ENCODE measurements around the gene INTS2. TPM values are rescaled to one million over a fixed set of nuclear protein-coding genes. Genes with fewer than 3 reads are reported as not detected.
"Not testable (repeated sequence)": the region's sequence is repeated elsewhere in the genome, so short reads cannot be mapped to it uniquely, and the experiment has no call there.

Gene INTS2
- polyA plus RNA-seq, 1 donor from 2014 or later, result 23.7 TPM

DNA sequence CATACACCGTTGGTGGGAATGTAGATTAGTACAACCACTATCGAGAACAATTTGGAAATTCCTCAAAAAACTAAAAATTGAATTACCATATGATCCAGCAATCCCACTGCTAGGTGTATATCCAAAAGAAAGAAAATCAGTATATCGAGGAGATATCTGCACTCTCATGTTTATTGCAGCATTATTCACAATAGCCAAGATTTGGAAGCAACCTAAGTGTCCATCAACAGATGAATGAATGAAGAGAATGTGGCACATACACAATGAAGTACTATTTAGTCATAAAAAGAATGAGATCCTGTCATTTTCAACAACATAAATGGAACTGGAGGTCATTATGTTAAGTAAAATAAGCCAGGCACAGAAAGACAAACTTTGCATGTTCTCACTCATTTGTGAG lies 108.5 kb downstream of the INTS2 start:
- not testable (repeated sequence) for H3K4me2 ChIP-seq (ENCODE audit: low read length); H2AFZ ChIP-seq (ENCODE audit: low read depth, low read length); H3K9me3 ChIP-seq (ENCODE audit: low read length); H3K36me3 ChIP-seq (ENCODE audit: insufficient read depth, low read length); H3K9ac ChIP-seq (ENCODE audit: low read length); H3K4me3 ChIP-seq (ENCODE audit: low read length); H3K9me2 ChIP-seq (ENCODE audit: insufficient read depth, low read length); H3K27me3 ChIP-seq (ENCODE audit: insufficient read depth, low read depth, low read length); H3F3A ChIP-seq (ENCODE audit: insufficient read depth, low read length, poor library complexity, severe bottlenecking); H3K79me2 ChIP-seq (replicated peaks; ENCODE audit: insufficient read depth, low read length); H4K20me1 ChIP-seq (ENCODE audit: insufficient read depth); H3K27ac ChIP-seq (ENCODE audit: low read length)

DNA sequence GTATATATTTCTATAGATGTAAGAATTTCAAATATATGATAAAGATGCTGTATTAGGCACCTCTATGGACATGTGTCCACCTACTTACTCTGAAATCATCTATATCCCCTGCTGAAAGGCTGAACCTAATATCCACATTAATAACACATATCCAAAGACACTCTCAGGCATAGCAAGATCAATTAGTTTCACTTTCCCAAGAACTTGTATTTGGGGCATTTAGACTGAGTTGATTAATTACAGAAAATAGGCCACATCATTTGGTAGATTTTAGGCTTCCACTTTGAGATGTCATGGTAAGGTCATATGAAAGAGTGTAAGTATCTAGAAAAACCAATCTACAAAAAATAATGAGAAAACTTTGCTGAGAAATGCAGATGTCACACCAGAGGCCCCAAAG lies 109.6 kb downstream of the INTS2 start:
- TF ChIP-seq MXI1 (conservative IDR thresholded peaks at IDR 0.05; ENCODE audit: poor library complexity, severe bottlenecking) (no peak), EP300 (conservative IDR thresholded peaks at IDR 0.05; ENCODE audit: poor library complexity, severe bottlenecking) (no peak), TAF1 (IDR thresholded peaks at IDR 0.05; ENCODE audit: low read depth) (no peak), RAD21 (conservative IDR thresholded peaks at IDR 0.05) (no peak), SMC3 (conservative IDR thresholded peaks at IDR 0.05; ENCODE audit: poor library complexity) (no peak), EZH2 (IDR thresholded peaks at IDR 0.05; ENCODE audit: borderline replicate concordance, insufficient read depth, low read length, poor library complexity, severe bottlenecking) (no peak), POLR2AphosphoS5 (IDR thresholded peaks at IDR 0.05) (no peak)
- TF ChIP-seq, protein P1, sequence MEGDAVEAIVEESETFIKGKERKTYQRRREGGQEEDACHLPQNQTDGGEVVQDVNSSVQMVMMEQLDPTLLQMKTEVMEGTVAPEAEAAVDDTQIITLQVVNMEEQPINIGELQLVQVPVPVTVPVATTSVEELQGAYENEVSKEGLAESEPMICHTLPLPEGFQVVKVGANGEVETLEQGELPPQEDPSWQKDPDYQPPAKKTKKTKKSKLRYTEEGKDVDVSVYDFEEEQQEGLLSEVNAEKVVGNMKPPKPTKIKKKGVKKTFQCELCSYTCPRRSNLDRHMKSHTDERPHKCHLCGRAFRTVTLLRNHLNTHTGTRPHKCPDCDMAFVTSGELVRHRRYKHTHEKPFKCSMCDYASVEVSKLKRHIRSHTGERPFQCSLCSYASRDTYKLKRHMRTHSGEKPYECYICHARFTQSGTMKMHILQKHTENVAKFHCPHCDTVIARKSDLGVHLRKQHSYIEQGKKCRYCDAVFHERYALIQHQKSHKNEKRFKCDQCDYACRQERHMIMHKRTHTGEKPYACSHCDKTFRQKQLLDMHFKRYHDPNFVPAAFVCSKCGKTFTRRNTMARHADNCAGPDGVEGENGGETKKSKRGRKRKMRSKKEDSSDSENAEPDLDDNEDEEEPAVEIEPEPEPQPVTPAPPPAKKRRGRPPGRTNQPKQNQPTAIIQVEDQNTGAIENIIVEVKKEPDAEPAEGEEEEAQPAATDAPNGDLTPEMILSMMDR (IDR thresholded peaks at IDR 0.05; ENCODE audit: poor library complexity, severe bottlenecking), result no peak
- TF ChIP-seq, protein P2, sequence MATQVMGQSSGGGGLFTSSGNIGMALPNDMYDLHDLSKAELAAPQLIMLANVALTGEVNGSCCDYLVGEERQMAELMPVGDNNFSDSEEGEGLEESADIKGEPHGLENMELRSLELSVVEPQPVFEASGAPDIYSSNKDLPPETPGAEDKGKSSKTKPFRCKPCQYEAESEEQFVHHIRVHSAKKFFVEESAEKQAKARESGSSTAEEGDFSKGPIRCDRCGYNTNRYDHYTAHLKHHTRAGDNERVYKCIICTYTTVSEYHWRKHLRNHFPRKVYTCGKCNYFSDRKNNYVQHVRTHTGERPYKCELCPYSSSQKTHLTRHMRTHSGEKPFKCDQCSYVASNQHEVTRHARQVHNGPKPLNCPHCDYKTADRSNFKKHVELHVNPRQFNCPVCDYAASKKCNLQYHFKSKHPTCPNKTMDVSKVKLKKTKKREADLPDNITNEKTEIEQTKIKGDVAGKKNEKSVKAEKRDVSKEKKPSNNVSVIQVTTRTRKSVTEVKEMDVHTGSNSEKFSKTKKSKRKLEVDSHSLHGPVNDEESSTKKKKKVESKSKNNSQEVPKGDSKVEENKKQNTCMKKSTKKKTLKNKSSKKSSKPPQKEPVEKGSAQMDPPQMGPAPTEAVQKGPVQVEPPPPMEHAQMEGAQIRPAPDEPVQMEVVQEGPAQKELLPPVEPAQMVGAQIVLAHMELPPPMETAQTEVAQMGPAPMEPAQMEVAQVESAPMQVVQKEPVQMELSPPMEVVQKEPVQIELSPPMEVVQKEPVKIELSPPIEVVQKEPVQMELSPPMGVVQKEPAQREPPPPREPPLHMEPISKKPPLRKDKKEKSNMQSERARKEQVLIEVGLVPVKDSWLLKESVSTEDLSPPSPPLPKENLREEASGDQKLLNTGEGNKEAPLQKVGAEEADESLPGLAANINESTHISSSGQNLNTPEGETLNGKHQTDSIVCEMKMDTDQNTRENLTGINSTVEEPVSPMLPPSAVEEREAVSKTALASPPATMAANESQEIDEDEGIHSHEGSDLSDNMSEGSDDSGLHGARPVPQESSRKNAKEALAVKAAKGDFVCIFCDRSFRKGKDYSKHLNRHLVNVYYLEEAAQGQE (IDR thresholded peaks at IDR 0.05; ENCODE audit: borderline replicate concordance), result no peak
- Histone ChIP-seq H3K4me3 (ENCODE audit: low read length) (no peak overlapping the region), H3F3A (ENCODE audit: insufficient read depth, low read length, poor library complexity, severe bottlenecking) (no peaks in the 10 kb centered on the region), H3K79me2 (replicated peaks; ENCODE audit: insufficient read depth, low read length) (no peaks in the 10 kb centered on the region), H3K36me3 (ENCODE audit: insufficient read depth, low read length) (no peaks in the 10 kb centered on the region), H2AFZ (ENCODE audit: low read depth, low read length) (no peak overlapping the region), H3K9me2 (ENCODE audit: insufficient read depth, low read length) (no peaks in the 10 kb centered on the region), H4K20me1 (ENCODE audit: insufficient read depth) (no peaks in the 10 kb centered on the region), H3K27ac (ENCODE audit: low read length) (no peak overlapping the region), H3K4me2 (ENCODE audit: low read length) (no peak overlapping the region), H3K9me3 (ENCODE audit: low read length) (no peaks in the 10 kb centered on the region), H3K27me3 (ENCODE audit: insufficient read depth, low read depth, low read length) (no peaks in the 10 kb centered on the region), H3K9ac (ENCODE audit: low read length) (no peak overlapping the region)

DNA sequence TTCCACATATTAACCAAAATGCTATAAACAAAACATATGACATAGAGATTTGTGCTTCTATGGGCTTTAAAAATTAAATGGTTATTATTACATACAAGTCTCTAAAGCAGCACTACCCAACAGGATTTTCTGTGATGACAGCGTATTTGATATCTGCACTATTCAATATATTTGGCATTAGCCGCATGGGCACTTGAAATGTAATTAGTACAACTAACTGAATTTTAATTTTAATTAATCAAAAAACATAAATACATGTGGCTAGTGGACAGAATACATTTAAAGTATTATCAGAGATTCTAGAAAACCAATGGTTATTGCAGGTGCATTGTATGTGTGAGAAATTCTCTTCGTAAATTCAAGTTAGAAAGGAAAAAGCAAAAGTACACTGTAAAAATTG lies 110.3 kb downstream of the INTS2 start:
- TF ChIP-seq, protein P1 (IDR thresholded peaks at IDR 0.05; ENCODE audit: poor library complexity, severe bottlenecking), result no peak
- TF ChIP-seq TAF1 (IDR thresholded peaks at IDR 0.05; ENCODE audit: low read depth) (no peak), SMC3 (conservative IDR thresholded peaks at IDR 0.05; ENCODE audit: poor library complexity) (no peak), EZH2 (IDR thresholded peaks at IDR 0.05; ENCODE audit: borderline replicate concordance, insufficient read depth, low read length, poor library complexity, severe bottlenecking) (no peak)
- TF ChIP-seq, protein P2 (IDR thresholded peaks at IDR 0.05; ENCODE audit: borderline replicate concordance), result no peak
- H3K9me2 ChIP-seq (ENCODE audit: insufficient read depth, low read length), result no peaks in the 10 kb centered on the region
- no peak overlapping the region for H3K4me2 ChIP-seq (ENCODE audit: low read length)
- no peaks in the 10 kb centered on the region for H4K20me1 ChIP-seq (ENCODE audit: insufficient read depth)
- H3F3A ChIP-seq (ENCODE audit: insufficient read depth, low read length, poor library complexity, severe bottlenecking), result no peaks in the 10 kb centered on the region
- H3K79me2 ChIP-seq (replicated peaks; ENCODE audit: insufficient read depth, low read length), result no peaks in the 10 kb centered on the region
- no peaks in the 10 kb centered on the region for H3K27me3 ChIP-seq (ENCODE audit: insufficient read depth, low read depth, low read length)
- no peaks in the 10 kb centered on the region for H3K36me3 ChIP-seq (ENCODE audit: insufficient read depth, low read length)
- H3K27ac ChIP-seq (ENCODE audit: low read length), result no peak overlapping the region
- H3K4me3 ChIP-seq (ENCODE audit: low read length), result no peak overlapping the region
- H2AFZ ChIP-seq (ENCODE audit: low read depth, low read length), result no peak overlapping the region
- no peaks in the 10 kb centered on the region for H3K9me3 ChIP-seq (ENCODE audit: low read length)
- H3K9ac ChIP-seq (ENCODE audit: low read length), result no peak overlapping the region
